ENCODE measurements around the gene ARHGEF10L.

Gene ARHGEF10L

DNA sequence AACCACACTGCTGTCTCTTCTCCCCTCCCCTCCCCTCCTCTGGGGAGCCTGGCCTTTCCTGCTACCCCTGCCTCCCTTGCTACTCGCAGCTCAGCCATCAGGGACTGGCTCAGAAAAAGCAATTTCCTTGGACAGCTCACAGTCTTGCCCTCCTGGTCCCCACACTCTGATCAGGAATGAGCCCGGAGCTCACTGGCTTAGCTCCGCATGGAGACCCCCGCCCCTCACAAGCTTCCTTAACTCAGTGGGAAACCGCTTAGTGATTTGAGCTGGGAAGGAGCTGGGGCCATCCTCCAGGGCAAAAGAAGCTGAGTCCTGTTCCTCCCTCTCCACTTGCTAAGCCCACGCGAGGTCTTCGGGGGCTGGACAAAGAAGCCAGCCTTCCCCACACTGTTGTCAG is 145.3 kb downstream of the ARHGEF10L start:
- no peak for DNase-seq

GRCh38 chr1:17686258-17686657 is 146.8 kb downstream of the ARHGEF10L start:
- no peak for DNase-seq

- no peak for DNase-seq
Observed at GRCh38 chr1:17687145-17687544, 147.6 kb downstream of the ARHGEF10L start.

- no peak for DNase-seq
Observed at GRCh38 chr1:17688217-17688810, 148.8 kb downstream of the ARHGEF10L start.

GRCh38 chr1:17689011-17689410 is 149.5 kb downstream of the ARHGEF10L start:
- no peak for DNase-seq

DNA sequence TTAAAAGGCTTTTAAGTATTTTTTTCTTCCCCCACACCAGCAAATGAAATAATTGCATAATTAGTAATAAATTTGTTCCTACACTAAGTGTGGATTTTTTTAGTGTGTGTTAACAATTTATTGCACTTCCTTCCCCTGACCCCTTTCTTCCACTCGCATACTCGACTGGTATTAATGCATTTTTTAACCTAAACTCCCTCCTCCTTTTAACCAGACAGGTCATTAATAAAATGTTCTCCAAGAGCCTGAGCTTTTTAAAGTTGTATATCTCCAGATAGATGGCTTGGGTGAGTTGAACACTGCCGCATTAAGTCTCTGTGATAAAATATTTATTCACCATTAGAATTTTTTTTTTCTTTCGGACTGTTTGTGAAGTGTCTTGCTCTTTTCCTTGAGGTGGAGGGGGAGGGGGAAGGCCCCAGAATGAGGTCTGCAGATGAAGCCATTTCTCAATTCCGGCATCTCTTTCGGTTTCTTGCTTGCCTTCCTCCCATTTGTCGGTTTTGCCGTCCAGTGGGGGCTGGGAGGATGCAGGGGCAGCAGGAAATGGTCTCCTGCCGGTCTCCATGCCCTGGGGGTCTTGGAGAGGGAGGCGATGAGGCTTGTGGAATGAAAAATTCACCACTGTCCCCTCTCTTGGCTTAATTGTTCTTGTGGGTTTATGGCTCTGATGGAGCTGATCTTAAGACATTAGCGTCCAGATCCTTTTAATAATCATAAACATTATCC is 151.6 kb downstream of the ARHGEF10L start:
- DNase-seq = no peak

DNA sequence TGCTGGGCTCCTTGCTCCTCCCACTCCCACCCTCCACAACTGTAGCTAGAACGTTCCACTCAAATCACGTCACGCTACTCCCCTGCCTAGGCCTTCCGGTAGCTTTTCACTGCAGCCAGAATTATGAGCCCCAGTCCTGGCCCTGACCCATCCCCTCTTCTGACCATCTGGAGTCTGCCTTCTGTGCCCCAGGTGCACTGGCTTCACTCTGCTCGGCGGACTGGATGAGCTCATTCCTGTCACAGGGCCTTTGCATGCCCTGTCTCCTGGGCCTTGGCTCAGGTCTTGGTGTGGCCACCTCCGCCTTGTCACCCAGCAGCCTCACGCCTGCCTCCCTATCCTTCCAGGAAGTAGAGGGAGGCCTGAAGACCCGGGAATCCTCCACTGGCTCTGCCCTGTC is 153.1 kb downstream of the ARHGEF10L start:
- no peak for DNase-seq

- no peak for DNase-seq
Observed at GRCh38 chr1:17696417-17697301, 157.2 kb downstream of the ARHGEF10L start.

- no peak for DNase-seq
Observed at GRCh38 chr1:17697458-17697857, 158.0 kb downstream of the ARHGEF10L start.

DNA sequence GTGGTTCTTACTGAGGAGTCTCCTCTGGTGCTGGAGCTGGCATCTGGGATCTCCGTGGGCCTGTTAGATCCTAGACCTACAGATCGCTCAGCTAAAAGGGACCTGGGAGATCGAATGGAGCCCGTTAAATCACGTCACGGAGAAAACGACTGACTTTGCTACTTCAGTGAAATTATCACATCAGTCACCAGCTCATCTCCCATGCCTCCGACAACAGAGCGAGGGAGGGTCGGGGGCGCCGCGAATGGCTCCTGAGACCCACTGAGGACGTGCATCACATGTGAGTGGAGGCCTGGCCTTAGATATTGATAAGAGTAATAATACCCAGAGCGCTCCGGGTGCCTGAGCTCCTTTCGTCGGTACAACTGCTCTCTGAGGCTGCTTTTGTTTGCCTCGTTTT is 160.1 kb downstream of the ARHGEF10L start:
- DNase-seq = no peak

- no peak for DNase-seq
Observed at GRCh38 chr1:17700945-17701810, 161.7 kb downstream of the ARHGEF10L start.

DNA sequence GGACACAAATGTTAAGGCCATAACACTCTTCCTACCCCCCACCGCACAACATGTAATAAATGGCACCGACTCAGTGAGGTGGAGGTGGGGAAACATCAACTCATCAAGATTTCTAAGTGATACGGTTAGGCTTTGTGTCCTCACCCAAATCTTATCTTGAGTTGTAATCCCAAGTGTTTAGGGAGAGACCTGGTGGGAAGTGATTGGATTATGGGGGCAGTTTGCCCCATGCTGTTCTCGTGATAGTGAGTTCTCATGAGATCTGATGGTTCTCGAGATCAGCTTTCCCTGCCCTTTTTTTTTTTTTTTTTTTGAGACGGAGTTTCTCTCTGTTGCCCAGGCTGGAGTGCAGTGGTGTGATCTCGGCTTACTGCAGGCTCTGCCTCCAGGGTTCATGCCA is 164.7 kb downstream of the ARHGEF10L start:
- DNase-seq = no peak

DNA sequence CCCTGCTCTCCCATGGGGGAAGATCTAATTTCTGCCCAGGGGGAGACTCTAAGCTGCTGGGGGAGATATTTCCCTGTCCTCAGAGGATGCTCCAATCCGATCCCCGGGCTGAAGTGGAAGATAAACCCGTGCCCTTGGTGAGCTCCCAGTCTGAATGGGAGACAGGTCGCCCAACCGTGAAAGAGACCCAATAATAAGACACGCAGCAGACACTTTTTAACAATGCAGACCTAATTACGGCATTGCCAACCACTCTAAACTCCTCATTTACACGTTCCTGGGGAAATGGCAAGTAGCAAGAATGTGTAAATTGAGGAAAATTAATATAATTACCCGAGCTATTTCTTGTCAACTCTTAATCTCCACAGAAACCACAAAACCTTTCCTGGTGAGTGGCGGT is 166.9 kb downstream of the ARHGEF10L start:
- DNase-seq = no peak

DNA sequence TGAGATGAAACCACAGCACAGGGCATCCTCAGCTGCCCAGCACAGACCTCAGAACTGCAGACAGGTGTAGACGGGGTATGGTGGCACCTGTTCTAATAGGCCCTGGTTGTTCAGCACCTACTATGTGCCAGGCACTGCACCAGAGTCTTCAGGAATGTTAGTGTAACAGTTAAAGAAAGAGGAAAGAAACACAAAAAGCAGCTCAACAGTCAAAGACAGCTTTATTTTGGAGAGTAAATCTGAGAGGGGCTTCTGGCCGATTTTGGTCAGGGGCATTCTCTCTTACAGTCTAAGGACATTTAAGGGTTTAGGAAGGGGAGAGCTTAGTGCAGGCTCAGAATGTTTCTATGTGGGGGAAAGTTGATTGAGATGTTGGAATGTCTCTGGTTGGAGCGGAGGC is 170.5 kb downstream of the ARHGEF10L start:
- DNase-seq = no peak

DNA sequence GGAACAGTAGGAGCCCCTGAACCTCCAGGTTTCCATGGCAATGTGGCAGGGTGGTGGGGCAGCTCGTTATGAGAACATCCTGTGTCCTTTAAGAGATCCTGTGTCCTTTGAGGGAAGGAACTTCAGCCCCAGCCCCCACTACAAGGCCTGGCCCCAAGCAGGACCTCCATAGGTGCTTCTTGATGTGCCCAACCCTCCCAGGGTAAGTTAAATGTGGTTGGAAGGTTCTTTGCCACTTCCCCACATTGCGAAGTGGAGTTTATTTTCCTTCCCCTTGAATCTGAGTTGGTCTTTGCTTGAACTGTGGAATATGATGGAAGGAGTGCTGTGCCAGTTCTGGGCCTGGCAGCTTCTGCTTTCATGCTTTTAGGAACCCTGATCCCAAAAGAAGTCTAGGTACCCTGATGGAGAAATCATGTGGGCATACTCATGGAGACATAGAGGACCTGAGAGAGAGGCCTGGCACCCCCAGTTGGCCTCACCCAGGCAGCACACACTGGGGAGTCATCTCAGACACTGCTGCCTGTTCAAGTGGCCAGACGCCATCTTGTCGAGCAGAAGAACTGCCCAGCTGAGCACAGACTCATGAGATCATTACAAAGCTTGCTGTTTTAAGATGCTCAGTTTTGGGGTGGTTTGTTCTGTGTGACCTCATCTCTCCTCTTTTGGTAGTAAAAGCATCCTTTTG is 171.5 kb downstream of the ARHGEF10L start:
- no peak for DNase-seq

GRCh38 chr1:17711577-17711910 is 172.0 kb downstream of the ARHGEF10L start:
- DNase-seq = no peak

GRCh38 chr1:17711941-17712340 is 172.4 kb downstream of the ARHGEF10L start:
- no peak for DNase-seq

GRCh38 chr1:17713993-17714392 is 174.5 kb downstream of the ARHGEF10L start:
- no peak for DNase-seq

- DNase-seq = no peak
Observed at GRCh38 chr1:17717594-17718535, 178.4 kb downstream of the ARHGEF10L start.

DNA sequence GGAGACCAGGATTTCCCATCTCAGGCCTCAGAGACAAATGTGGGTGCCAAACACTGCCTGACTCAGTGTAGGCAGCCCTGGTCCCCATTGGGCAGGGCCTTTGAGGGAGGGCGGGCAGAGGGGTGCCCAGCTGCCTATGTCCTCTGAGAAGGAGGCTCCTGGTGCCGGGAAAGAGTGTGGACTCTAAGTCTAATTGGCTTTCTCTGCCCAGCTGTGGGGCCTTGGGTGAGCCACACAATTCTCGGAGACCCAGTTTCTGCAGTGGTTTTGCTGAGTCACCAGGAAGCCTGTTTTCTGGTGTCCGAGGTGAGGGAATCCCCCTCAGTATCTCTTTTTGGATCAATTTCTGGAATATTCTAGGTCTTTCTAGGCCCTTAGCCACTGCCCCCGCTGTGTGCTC is 180.4 kb downstream of the ARHGEF10L start:
- DNase-seq = no peak

DNA sequence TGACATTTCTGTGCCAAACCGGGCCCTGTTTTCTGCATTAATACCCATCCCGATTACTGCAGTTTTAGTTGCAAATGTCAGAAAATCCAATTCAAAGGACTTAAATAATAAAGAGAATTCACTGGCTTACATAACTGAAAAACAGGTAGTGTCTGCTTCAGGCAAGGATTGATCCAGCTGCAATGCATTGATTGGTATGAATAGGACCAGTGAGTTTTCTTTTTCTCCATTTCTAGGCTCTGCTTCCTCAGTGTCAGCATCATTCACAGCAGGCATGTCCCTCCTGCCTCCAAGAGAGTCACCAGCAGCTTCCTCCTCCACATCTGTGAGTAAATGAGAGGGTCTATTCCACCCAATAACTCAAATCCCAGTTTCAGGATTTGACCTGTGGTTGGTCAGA is 181.9 kb downstream of the ARHGEF10L start:
- DNase-seq = no peak
